GM21528 (cell line): ENCODE data around the gene GNAZ.

Experiments used
- ATAC-seq: cut with Tn5 transposase; IDR thresholded peaks from one replicate; pipeline ENCODE4 v1.9.1; 2021; ENCODE audit warnings: mild to moderate bottlenecking, moderate library complexity; ENCODE audit not compliant: unreplicated experiment, low FRiP score

GNAZ gene

DNA sequence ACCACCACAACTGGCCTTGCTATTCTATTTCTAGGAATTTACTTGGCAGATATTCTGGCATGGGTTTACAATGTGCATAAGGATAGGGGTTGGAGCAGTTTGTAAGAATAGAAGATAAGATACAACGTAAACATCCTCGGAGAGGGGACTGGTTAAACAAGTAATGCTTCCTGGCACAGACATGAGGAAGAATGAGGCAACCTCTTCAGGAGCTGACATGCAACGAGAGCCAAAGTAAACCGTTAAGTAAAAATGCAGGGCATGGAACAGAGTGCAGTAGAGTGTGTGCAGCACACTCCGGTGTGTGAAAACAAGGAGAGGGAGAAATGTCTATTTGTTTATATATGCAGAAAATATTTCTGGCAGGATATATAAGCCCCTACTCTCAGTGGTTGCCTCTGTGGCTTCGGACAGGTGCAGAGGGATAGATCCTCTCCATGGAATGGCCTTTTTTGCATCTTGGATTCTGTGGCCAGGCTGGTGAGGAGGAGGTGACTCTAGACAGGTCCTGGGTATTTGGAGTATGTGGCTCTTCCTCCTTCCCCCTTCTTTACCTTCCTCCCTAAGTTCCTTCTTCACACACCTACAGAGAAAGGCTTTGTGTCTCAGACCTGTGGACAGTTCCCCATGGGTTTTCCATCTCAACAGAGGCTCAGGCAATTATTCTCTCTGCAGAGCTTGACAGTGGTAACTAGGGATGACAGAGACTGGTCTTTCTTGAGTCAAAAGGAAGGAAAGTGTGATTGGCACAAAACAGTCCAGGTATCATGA, 77.5 kb downstream of the GNAZ start:
- no peak for ATAC-seq

GRCh38 chr22:23149743-23150238, 79.5 kb downstream of the GNAZ start:
- no peak for ATAC-seq

DNA sequence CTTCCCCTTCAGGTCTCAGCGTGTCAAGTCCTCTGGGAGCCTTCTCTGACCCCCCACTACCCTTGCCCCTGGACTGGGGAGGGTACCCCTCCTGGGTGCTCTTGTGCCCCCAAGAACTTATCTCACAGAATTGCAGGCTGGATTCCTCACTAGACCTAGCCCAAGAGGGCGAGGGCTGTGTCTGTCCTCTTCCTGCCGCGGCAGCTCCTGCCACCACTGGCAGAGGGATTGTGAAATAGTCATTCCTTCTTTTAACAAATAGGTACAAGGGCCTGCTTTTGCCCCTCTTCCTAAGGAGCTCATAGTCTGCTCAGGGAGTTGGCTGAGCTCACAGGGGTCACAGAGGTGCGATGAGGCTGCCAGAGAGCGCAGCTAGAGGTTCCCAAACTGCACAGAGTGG, 80.4 kb downstream of the GNAZ start:
- no peak for ATAC-seq

GRCh38 chr22:23151827-23152226, 81.5 kb downstream of the GNAZ start:
- ATAC-seq: no peak

DNA sequence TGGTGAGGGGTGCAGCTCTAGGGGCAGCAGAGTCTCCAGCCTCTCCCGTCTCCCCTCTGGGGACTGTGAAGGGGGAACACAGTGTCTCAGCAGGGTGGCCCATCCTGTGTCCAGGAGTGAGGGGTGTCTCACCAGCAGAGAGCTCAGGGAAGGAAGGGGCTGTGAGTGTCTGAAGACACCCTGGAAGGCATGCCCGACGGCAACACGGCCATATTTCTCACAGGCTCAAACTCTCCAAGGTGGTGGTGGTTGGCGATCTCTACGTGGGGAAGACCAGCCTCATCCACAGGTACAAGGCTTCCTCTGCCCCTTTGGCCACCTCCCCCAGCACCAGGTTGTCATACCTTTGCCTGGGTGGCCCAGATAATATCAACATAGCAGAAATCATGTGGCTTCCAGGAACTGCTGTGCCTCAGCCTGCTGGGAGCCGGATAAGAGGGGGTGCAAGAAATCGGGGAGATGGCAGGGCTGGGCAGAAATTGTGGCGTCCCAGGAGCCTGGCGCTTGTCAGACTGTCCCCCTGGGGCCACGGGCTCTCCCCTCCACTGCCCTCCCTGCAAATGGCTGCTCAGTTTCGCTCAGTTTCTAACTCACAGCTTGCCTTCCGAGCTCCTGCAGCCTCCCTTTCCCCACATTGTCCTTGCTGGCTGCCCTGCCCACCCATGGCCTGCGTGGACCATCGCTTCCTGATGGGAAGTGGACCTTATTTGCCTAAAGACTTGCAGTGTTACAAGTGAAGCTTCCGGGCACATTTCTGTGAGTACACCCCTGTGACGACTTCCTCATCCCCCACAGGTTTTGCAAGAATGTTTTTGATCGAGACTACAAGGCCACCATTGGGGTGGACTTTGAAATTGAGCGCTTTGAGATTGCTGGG, 82.2 kb downstream of the GNAZ start:
- ATAC-seq: no peak

DNA sequence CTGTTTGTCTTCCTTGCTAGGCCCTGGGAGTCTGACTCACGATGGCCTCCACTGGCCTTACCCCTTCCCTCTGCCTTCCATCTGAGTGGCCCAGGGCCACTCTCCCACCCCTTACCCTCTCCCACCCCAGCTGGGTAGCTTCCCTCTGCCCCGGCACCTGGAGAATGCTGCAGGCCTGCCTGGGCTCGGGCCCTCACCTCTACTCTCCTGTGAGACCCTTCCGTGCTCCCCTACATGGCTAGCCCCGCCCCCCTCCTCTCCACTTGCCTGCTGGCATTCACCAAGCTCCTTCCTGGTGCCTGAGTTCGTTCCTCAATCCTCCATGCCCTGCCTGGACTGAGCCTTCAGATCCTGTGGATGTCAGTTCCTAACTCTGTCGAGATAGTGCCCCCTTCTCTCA, 83.7 kb downstream of the GNAZ start:
- no peak for ATAC-seq

- ATAC-seq: no peak
Observed at GRCh38 chr22:23154461-23154860, 84.1 kb downstream of the GNAZ start.

- ATAC-seq: no peak
Observed at GRCh38 chr22:23155143-23155542, 84.8 kb downstream of the GNAZ start.

- no peak for ATAC-seq
Observed at GRCh38 chr22:23155831-23156230, 85.5 kb downstream of the GNAZ start.

DNA sequence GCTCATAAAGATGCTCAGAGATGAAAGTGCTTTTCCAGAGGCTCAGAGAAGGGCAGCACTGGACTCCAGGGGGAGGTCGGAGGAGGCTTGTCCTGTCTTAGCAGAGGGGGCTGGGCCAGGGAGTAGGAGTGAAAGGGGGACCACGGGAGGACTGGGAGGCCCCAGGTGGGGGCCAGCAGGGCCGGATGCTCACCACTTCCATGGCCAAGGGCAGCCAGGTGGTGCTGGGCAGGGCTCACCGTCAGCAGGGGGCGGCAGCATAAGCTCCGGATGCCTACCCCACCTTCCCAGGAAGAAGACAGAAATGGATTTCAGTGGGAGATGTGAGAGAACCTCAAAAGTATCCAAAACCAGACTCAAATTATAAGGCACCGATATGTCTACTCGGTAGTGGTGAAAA, 86.0 kb downstream of the GNAZ start:
- ATAC-seq: no peak

DNA sequence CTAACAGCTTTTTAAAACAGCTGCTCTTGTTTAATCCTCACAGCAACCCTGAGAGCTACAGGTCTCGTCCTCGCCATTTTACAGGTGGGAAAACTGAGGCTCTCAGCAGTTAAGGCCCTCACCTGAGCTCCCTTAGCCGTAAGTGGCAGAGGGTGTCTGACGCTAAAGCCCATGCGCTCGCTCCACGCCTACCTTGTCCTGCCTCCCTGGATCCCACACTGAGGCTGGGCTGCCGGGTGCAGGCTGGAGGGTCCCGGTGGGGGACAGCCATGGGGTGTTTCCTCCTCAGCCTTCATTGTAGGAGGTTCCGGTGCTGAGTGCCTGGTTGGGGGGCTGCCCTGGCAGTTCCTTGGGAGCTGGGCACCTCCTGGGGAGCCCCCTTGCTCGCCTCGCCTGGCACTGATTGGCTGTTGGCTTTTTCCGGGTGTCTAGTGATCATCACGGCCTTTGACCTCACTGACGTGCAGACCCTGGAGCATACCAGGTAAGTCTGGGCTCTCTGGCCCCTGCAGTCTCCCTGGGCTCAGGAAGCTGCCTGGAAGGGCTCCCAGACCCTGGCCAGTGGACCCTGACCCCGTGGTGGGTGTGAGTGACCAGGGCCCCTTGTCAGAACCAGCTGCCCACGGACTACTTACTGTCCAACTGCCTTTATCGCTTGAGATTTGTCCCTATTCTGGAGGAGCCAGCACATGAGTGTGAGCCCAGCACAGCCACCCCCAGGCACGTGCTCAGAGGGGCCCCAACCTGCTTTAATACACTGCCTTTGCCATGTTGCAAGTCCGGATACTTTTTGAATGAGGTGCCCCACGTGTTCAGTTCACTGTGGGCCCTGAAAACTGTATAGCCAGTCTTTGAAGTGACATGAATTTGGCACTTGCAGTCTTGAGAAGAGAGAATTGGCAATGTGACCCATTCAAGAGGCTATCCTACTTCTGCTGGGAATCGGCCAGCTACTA, 87.5 kb downstream of the GNAZ start:
- ATAC-seq: no peak

- ATAC-seq: no peak
Observed at GRCh38 chr22:23158516-23159290, 88.4 kb downstream of the GNAZ start.

- ATAC-seq: no peak
Observed at GRCh38 chr22:23159291-23159630, 88.9 kb downstream of the GNAZ start.

DNA sequence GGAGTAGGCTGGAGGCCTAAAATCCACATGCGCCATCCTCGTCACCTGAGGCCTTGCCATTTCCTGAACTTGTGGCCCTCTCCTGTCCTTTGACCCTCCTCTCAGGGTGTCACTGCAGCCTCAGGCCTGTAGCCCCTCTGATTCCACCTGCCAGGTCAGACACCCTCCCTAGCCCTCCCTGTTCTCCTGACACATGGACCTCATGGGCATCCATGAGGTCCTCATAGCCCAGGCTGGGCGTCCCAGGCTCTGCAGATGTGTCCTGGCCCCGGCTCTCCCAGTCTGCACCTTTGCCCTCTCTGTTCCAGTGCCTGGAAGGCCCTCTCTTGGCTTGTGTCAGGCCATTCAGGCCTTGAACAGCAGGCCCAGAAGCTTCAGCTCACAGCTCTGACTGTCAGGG, 90.7 kb downstream of the GNAZ start:
- no peak for ATAC-seq

DNA sequence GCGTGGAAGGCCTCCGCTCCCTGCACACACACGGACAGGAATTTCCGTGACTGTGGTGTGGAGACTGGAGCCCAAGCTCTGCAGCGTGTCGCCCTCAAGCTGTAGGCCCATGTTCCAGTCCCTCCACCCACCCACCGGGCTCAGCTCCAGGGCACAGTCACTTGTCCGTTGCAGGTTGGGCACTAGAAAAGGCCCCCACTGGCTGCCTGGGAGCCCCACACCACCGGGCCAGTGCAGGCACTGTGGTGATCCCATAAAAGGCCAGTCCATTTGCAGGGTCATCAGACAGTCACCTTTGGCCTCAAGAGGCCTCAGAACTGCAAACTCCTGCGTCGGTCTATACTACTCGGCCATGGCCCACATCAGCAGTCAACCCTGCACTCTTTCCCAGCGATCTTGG, 91.3 kb downstream of the GNAZ start:
- no peak for ATAC-seq

DNA sequence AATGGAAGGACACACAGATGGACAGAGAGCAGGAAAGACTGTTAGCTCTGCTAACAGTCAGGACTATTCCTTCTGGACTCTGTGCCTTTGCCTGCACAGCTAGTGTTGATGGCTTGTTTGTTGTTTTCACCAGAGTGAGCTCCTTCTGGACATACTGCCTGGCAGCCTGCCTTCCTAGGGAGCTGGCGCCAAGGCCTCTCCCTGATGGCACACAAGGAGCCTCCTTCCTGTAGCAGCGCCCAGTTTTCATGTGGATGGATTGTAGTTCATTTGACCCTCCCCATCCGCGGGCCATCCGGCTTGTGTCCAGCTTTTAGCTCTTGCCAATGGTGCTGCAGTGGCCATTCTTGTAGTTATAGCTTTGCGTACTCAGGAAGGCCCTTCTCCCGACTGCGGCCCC, 93.3 kb downstream of the GNAZ start:
- no peak for ATAC-seq

DNA sequence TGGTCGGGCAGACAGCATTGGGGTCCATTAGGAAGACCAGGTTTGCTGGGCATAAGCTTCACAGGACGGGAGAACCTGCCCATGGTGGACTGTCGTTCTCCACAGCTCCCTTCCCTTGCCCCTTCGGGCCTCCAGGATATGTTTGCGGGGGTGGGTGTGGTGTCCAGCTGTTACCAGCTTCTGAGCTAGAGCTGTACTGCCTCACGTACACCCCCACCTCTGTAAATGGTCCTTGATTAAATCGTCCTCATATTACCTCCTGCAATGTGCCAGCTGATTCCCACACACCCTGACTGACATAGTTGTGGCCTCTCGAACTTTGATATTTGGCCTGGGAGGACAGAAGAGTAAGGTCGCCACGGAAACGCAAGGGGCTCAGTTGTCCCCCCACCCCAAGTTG, 93.8 kb downstream of the GNAZ start:
- no peak for ATAC-seq

DNA sequence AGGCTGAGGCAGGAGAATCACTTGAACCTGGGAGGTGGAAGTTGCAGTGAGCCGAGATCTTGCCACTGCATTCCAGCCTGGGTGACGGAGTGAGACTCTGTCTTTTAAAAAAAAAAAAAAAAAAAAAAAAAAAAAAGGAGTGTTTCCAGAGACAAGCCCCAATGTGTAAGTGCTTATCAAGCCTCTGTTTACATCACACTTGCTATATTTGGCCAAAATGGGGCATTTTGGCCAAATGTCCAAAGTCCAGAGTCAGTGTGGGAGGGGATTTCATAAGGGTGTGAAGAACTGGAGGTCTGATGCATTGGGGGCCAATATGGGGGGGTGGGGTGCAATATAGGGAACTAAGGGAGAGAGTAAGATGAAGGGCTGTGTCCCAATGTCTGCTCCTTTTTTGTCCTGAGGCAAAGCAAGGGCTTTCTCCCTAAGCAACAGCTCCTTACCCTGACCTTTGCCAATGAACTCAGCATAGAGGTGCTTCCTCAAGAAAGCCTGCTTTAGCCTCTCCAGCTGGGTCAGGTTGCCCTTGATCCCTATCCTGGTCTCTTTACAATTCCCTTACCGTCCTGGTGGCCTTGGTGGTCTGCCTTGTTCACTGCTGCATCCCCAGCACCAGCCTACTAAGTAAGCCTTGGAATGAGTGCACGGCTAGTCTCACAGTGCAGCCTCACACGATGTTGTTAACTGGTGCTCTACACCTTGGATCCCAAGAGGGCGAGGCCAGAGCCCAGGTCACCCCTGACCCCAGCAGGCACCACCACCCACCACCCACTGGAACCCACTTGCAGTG, 95.9 kb downstream of the GNAZ start:
- no peak for ATAC-seq
